Nephron (organoid): ENCODE data around the gene PLPP7.

Experiments
- H3K27ac Mint-ChIP-seq, 3 experiments: 2 replicates each; pipeline ENCODE4 v1.8.0; 2020; ENCODE audit warnings: mixed read lengths in 3 of 3, mild to moderate bottlenecking in 2 of 3, moderate library complexity in 1 of 3
- H3K27me3 Mint-ChIP-seq: 2 replicates; pipeline ENCODE4 v1.8.0; 2021; ENCODE audit warnings: low read depth, mild to moderate bottlenecking, moderate library complexity, mixed read lengths
- H3K36me3 Mint-ChIP-seq: 2 replicates; pipeline ENCODE4 v1.8.0; 2020; ENCODE audit warnings: low read depth, mixed read lengths
- H3K4me1 Mint-ChIP-seq: 2 replicates; pipeline ENCODE4 v1.8.0; 2020; ENCODE audit warnings: mixed read lengths
- H3K4me3 Mint-ChIP-seq, 3 experiments: 2 replicates each; pipeline ENCODE4 v1.8.0; 2020; ENCODE audit warnings: mild to moderate bottlenecking in 3 of 3, mixed read lengths in 3 of 3, moderate library complexity in 2 of 3
- H3K9me3 Mint-ChIP-seq: 2 replicates; pipeline ENCODE4 v1.8.0; 2020; ENCODE audit warnings: mixed read lengths
- TF ChIP-seq, protein P1 (sequence below), 3 experiments: fragments of 200-600 bp; sonication (generic); IDR thresholded peaks; one replicate each; pipeline ENCODE4 v1.5.0; 2021; ENCODE audit warnings: antibody characterized with exemption in 3 of 3; ENCODE audit not compliant: unreplicated experiment in 3 of 3

The PLPP7 gene

DNA sequence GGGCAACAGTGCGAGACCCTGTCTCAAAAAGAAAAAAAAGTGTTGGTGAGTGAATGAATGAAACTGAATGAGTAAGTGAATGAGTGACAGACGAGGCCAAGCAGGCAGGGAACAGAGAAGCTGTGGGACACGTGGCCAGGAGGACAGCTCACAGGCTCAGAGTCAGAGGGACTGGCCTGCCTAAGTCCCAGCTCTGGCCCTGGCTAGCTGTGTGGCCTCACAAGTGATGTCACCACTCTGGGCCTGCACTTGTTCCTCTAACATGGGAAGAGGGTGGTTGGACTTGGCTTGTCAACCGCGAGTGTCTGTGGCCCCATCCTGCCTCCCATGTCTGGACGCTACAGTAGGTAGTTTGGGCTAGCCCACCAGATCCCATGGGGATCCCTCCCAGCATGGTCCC, 4.7 kb upstream of the PLPP7 start:
- Mint-ChIP-seq H3K27me3 (peaks cover 52% of the 10 kb centered on the region), H3K27ac (no peak overlapping the region), H3K4me3 (no peak overlapping the region), H3K9me3 (no peaks in the 10 kb centered on the region), H3K4me1 (peaks cover 29% of the 10 kb centered on the region), H3K36me3 (no peaks in the 10 kb centered on the region)
- TF ChIP-seq, protein P1, sequence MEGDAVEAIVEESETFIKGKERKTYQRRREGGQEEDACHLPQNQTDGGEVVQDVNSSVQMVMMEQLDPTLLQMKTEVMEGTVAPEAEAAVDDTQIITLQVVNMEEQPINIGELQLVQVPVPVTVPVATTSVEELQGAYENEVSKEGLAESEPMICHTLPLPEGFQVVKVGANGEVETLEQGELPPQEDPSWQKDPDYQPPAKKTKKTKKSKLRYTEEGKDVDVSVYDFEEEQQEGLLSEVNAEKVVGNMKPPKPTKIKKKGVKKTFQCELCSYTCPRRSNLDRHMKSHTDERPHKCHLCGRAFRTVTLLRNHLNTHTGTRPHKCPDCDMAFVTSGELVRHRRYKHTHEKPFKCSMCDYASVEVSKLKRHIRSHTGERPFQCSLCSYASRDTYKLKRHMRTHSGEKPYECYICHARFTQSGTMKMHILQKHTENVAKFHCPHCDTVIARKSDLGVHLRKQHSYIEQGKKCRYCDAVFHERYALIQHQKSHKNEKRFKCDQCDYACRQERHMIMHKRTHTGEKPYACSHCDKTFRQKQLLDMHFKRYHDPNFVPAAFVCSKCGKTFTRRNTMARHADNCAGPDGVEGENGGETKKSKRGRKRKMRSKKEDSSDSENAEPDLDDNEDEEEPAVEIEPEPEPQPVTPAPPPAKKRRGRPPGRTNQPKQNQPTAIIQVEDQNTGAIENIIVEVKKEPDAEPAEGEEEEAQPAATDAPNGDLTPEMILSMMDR (IDR thresholded peaks at IDR 0.05; ENCODE audit: unreplicated experiment in 3 of 3) = no peak

DNA sequence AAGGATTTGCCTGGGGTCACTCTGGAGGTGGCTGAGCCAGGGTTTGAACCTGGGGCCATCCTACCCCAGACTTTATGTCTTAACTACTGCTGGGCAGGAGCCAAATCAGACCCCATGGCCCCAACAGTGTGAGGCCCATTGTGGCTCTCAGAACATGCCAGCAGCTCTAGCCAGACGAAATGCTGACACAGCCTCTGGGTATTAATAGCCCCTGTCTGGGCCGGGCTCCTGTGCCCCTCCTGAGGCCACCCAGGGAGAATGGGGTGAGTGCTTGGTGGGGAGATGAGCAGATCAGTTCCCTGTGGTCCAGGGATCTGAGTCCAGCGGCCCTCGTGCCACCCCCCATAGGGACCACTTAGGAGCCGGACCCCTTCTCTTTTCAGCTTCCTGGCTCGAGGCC, 2.2 kb upstream of the PLPP7 start:
- Mint-ChIP-seq H3K36me3 (no peaks in the 10 kb centered on the region), H3K9me3 (no peaks in the 10 kb centered on the region), H3K27me3 (peaks cover 30% of the 10 kb centered on the region), H3K4me1 (peaks cover 29% of the 10 kb centered on the region), H3K4me3 (no peak overlapping the region), H3K27ac (no peak overlapping the region)
- TF ChIP-seq, protein P1 (IDR thresholded peaks at IDR 0.05; ENCODE audit: unreplicated experiment in 3 of 3) = no peak

DNA sequence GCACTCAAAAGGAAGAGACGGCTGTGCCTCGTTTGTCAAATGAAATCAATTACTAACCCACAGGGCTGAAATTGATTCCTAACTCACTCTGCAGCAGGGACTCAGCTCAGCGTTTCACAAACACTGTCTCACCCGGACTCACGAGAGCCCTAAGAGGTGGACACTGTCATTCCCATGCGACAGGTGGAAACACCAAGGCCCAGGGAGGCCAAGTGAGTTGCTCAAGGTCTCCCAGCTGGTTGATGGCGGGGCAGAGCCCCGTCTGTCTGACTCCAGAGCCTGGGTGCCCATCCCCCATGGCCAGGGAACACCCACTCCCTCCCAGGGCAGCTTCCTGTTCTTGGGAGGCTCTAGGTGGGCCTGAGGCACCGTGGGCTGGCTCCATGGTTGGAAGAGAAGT, 1.3 kb upstream of the PLPP7 start:
- TF ChIP-seq, protein P1 (IDR thresholded peaks at IDR 0.05; ENCODE audit: unreplicated experiment in 3 of 3) = no peak
- no peaks in the 10 kb centered on the region for H3K36me3 Mint-ChIP-seq
- H3K27me3 Mint-ChIP-seq = peaks cover 29% of the 10 kb centered on the region
- H3K9me3 Mint-ChIP-seq = no peaks in the 10 kb centered on the region
- no peak overlapping the region for H3K4me3 Mint-ChIP-seq
- peaks cover 30% of the 10 kb centered on the region for H3K4me1 Mint-ChIP-seq
- no peak overlapping the region for H3K27ac Mint-ChIP-seq

DNA sequence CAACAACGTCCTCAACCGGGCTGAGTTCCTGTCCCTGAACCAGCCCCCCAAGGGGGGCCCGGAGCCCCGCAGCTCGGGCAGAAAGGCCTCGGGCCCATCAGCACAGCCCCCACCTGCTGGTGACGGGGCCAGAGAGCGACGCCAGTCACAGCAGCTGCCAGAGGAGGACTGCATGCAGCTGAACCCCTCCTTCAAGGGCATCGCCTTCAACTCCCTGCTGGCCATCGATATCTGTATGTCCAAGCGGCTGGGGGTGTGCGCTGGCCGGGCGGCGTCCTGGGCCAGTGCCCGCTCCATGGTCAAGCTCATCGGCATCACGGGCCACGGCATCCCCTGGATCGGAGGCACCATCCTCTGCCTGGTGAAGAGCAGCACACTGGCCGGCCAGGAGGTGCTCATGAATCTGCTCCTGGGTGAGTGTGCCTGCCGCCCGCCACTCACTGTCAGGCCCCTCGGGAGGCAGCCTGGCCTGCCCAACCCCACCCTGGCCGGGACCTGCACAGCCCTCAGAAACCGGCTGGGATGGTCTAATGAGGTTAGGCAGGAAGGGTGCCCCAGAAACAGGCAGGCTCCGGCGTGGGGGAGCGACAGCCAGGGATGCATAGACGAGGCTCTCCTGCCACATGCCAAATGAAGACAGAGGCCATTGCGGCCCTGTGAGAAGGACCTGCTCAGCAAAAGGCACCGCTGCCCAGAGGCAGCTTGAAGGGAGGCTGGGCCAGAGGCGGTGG, 678 bp downstream of the PLPP7 start:
- Mint-ChIP-seq H3K27ac (no peak overlapping the region), H3K9me3 (no peaks in the 10 kb centered on the region), H3K36me3 (no peaks in the 10 kb centered on the region), H3K4me3 (peak overlapping the region in 2 of 3 experiments; percentile 68 to 82), H3K4me1 (peaks cover 30% of the 10 kb centered on the region), H3K27me3 (peaks cover 9% of the 10 kb centered on the region)
- TF ChIP-seq, protein P1 (IDR thresholded peaks at IDR 0.05; ENCODE audit: unreplicated experiment in 3 of 3) = no peak

DNA sequence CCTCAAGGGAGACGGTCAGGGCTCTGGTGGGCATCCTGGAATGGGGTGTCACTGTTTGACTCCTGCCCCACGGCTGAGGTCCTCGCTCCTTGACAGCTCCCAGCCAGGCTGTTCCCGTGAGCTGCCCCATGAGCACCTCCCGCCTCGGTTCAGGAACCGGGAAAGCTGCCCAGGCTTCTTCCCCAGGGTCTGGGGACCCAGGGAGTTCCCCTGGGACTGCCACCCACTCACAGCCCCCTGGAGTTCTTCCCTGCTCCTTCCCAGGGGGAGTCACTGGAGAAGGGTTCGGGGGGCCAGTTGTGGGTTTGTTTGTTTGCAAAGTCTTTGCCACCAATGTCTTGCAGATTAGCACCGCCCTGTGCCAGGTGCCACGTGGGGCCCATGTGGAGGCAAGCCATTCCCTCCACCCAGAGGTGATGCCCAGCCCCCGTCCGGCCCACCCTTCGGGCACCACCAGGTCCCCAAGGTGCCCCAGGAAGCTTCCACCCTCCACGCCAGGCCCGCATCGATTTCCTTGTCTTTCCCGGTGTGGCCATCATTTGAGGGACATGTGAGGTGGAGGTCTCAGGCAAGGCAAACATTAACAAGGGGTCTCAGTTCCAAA, 1.3 kb downstream of the PLPP7 start:
- H3K4me1 Mint-ChIP-seq = peaks cover 32% of the 10 kb centered on the region
- H3K9me3 Mint-ChIP-seq = no peaks in the 10 kb centered on the region
- TF ChIP-seq, protein P1 (IDR thresholded peaks at IDR 0.05; ENCODE audit: unreplicated experiment in 3 of 3) = no peak
- H3K4me3 Mint-ChIP-seq = peak overlapping the region; percentile 8 to 83 (median 75)
- peaks cover 2% of the 10 kb centered on the region for H3K27me3 Mint-ChIP-seq
- H3K36me3 Mint-ChIP-seq = no peaks in the 10 kb centered on the region
- H3K27ac Mint-ChIP-seq = no peak overlapping the region
